Activated T-helper 2 cell treated with anti-CD3 and anti-CD28 coated beads, Interferon-gamma antibody, Interleukin-2, Interleukin-4, amounts not matched to agents 10 μg/mL and 5 μg/mL and 100 μg/mL, durations not matched to agents 14 hours and 24 hours and 36 hours (primary cell): Measurements from ENCODE around the gene BSN. TPM values are rescaled to one million over a fixed set of nuclear protein-coding genes. Genes with fewer than 3 reads are reported as not detected.
A peak's percentile ranks its signal among the peaks of the same experiment; 100 is the strongest.
"Not testable (repeated sequence)": the region's sequence is repeated elsewhere in the genome, so short reads cannot be mapped to it uniquely, and the experiment has no call there.

ENCODE experiments used
- DNase-seq: peaks from one replicate; pipeline ENCODE4 v3.0.0; 2021; ENCODE audit warnings: low spot score
- H3K27ac Mint-ChIP-seq: one replicate; pipeline ENCODE4 v1.8.0; 2021; ENCODE audit warnings: mixed read lengths
- H3K27me3 Mint-ChIP-seq: one replicate; pipeline ENCODE4 v1.8.0; 2021; ENCODE audit warnings: low read depth, mixed read lengths
- H3K36me3 Mint-ChIP-seq: one replicate; pipeline ENCODE4 v1.8.0; 2021; ENCODE audit warnings: low read depth, mixed read lengths
- H3K4me1 Mint-ChIP-seq: one replicate; pipeline ENCODE4 v1.8.0; 2021; ENCODE audit warnings: low read depth, mixed read lengths
- H3K4me3 Mint-ChIP-seq: one replicate; pipeline ENCODE4 v1.8.0; 2021; ENCODE audit warnings: low read depth, mild to moderate bottlenecking, moderate library complexity, mixed read lengths
- H3K9me3 Mint-ChIP-seq: one replicate; pipeline ENCODE4 v1.8.0; 2021; ENCODE audit warnings: mixed read lengths
- intact Hi-C: fragments of 100-400 bp; cut with micrococcal nuclease; formaldehyde crosslinking; loops from one replicate; pipeline ENCODE4 v1.15.1; 2023
- total RNA-seq: library from RNA; stranded (reverse); gene quantifications from 2 replicates; pipeline ENCODE4 v1.2.3, GENCODE V29; 2022

Gene BSN
- total RNA-seq, 1 donor from 2014 or later: 0.09 TPM

- no peaks in the 10 kb centered on the region for H3K27me3 Mint-ChIP-seq
- H3K36me3 Mint-ChIP-seq: peaks cover 4% of the 10 kb centered on the region
- H3K4me1 Mint-ChIP-seq: peaks cover 16% of the 10 kb centered on the region
- H3K4me3 Mint-ChIP-seq: peak overlapping the region; percentile 73
- H3K9me3 Mint-ChIP-seq: no peaks in the 10 kb centered on the region
- peak; percentile 59 for DNase-seq
- peak overlapping the region; percentile 63 for H3K27ac Mint-ChIP-seq
- intact Hi-C loops: loop anchor here (1.0 to 5.0 kb wide), 2 partner anchors 132 to 199 kb away; partner anchors contain the start of gene DAG1
Measured at GRCh38 chr3:49671291-49672288, 117.3 kb downstream of the BSN start.

GRCh38 chr3:49673121-49673714, 118.9 kb downstream of the BSN start:
- intact Hi-C loops: loop anchor here (5.0 kb wide), 1 partner anchor 201 kb away; the partner anchor contains the start of gene DAG1
- Mint-ChIP-seq H3K9me3 (no peaks in the 10 kb centered on the region), H3K4me1 (peaks cover 16% of the 10 kb centered on the region), H3K36me3 (peaks cover 16% of the 10 kb centered on the region), H3K4me3 (peak overlapping the region; percentile 91), H3K27me3 (no peaks in the 10 kb centered on the region), H3K27ac (peak overlapping the region; percentile 97)
- DNase-seq: no peak

GRCh38 chr3:49673715-49674496, 119.6 kb downstream of the BSN start, which contains the start of gene APEH:
TSS of gene APEH (plus strand) at chr3:49674351. CDS start at chr3:49674402, 51 bp downstream.
- H3K27ac Mint-ChIP-seq: peak within 1 kb of the TSS; percentile 97
- intact Hi-C loops: loop anchor here (1.0 to 5.0 kb wide), 3 partner anchors 15 to 202 kb away; partner anchors contain the start of genes AMIGO3, DAG1, MST1 and RNF123
- H3K4me3 Mint-ChIP-seq: peak within 1 kb of the TSS; percentile 91
- DNase-seq: peak; percentile 97
- H3K4me1 Mint-ChIP-seq: peaks cover 16% of the 10 kb centered on the region
- no peaks in the 10 kb centered on the region for H3K9me3 Mint-ChIP-seq
- H3K36me3 Mint-ChIP-seq: peaks cover 18% of the 10 kb centered on the region
- no peaks in the 10 kb centered on the region for H3K27me3 Mint-ChIP-seq

DNA sequence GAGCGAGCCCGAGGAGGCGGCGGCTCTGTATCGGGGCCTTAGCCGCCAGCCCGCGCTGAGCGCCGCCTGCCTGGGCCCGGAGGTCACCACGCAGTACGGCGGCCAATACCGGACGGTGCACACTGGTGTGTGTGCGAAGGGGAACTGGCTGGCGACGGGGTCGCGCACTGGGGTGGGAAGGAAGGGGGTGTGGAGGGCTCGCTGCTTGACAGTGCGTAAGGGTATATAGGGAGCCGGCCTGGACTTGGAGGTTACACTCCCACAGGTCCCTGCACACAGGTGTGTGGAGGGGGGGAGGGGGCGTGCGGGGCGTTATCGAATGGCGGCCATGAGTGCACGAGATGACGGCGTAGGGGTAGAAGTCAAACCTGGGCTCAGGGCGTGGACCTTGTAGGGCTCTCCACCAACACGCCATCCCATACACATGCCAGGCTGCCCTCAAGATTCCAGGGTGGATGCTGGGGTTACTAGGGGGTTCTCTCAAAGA, 120.3 kb downstream of the BSN start:
- Mint-ChIP-seq H3K9me3 (no peaks in the 10 kb centered on the region), H3K27me3 (no peaks in the 10 kb centered on the region), H3K4me1 (peaks cover 16% of the 10 kb centered on the region), H3K27ac (no peak overlapping the region), H3K4me3 (peak overlapping the region; percentile 91), H3K36me3 (peaks cover 18% of the 10 kb centered on the region)
- intact Hi-C loops: loop anchor here (1.0 to 5.0 kb wide), 3 partner anchors 15 to 202 kb away; partner anchors contain the start of genes AMIGO3, DAG1, MST1 and RNF123
- DNase-seq: no peak

DNA sequence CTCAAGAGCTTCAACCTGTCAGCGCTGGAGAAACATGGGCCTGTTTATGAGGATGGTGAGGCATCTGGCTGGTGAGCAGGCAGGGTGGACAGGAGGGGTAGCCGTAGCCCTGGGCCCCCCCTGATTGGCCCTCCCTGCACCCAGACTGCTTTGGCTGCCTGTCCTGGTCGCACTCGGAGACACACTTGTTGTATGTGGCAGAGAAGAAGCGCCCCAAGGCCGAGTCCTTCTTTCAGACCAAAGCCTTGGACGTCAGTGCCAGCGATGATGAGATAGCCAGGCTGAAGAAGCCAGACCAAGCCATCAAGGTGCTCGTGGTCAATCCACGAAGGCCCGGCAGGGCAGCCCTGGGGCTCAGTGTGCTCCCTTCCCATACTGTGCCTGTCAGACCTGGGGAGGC, 121.6 kb downstream of the BSN start:
- Mint-ChIP-seq H3K27ac (no peak overlapping the region), H3K4me3 (no peak overlapping the region), H3K27me3 (no peaks in the 10 kb centered on the region), H3K4me1 (peaks cover 16% of the 10 kb centered on the region), H3K9me3 (no peaks in the 10 kb centered on the region), H3K36me3 (peaks cover 25% of the 10 kb centered on the region)
- intact Hi-C loops: no loop called here
- no peak for DNase-seq

DNA sequence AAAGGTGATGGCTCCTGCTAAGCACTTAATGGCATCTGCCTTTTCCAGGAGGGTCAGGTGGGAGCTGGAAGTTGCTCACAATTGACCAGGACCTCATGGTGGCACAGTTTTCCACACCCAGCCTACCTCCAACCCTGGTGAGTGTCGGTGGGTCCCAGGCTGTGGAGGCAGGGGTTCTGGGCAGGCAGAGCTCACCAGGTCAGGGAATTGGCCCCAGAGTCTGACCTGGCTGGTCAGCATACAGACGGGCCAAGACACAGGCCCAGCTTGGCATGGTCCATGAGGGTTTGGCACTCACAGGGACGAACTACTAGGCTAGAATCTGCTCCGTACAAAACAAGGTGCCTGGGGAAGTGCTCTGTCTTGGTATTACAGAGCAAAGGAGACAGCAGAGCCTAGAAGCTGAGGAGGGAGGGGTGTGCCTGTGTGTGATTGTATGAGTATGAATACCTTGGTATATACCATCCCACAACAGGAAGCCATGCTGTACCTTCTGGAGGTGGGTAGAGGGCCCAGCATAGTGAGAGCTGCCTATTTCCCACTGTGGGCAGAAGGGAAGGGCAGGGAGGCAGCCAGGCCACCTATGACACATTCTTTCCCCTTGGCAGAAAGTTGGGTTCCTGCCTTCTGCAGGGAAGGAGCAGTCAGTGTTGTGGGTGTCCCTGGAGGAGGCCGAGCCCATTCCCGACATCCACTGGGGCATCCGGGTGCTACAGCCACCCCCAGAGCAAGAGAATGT, 126.4 kb downstream of the BSN start:
- Mint-ChIP-seq H3K9me3 (no peaks in the 10 kb centered on the region), H3K27me3 (no peaks in the 10 kb centered on the region), H3K27ac (no peak overlapping the region), H3K4me1 (no peaks in the 10 kb centered on the region), H3K36me3 (peaks cover 43% of the 10 kb centered on the region), H3K4me3 (no peak overlapping the region)
- DNase-seq: no peak
- intact Hi-C loops: no loop called here

- H3K4me1 Mint-ChIP-seq: no peaks in the 10 kb centered on the region
- DNase-seq: no peak
- intact Hi-C loops: no loop called here
- no peaks in the 10 kb centered on the region for H3K27me3 Mint-ChIP-seq
- no peak overlapping the region for H3K4me3 Mint-ChIP-seq
- H3K27ac Mint-ChIP-seq: no peak overlapping the region
- no peaks in the 10 kb centered on the region for H3K9me3 Mint-ChIP-seq
- peaks cover 41% of the 10 kb centered on the region for H3K36me3 Mint-ChIP-seq
Measured at GRCh38 chr3:49681232-49681522, 126.9 kb downstream of the BSN start.

- no peak for DNase-seq
- Mint-ChIP-seq H3K4me3 (no peak overlapping the region), H3K4me1 (no peaks in the 10 kb centered on the region), H3K27ac (no peak overlapping the region), H3K27me3 (no peaks in the 10 kb centered on the region), H3K36me3 (peaks cover 39% of the 10 kb centered on the region), H3K9me3 (no peaks in the 10 kb centered on the region)
- intact Hi-C loops: no loop called here
Measured at GRCh38 chr3:49681543-49681942, 127.3 kb downstream of the BSN start.

GRCh38 chr3:49683162-49683561, 128.9 kb downstream of the BSN start:
- Mint-ChIP-seq H3K27ac (no peak overlapping the region), H3K27me3 (no peaks in the 10 kb centered on the region), H3K9me3 (no peaks in the 10 kb centered on the region), H3K36me3 (peaks cover 27% of the 10 kb centered on the region), H3K4me1 (no peaks in the 10 kb centered on the region), H3K4me3 (no peak overlapping the region)
- intact Hi-C loops: no loop called here
- DNase-seq: no peak

DNA sequence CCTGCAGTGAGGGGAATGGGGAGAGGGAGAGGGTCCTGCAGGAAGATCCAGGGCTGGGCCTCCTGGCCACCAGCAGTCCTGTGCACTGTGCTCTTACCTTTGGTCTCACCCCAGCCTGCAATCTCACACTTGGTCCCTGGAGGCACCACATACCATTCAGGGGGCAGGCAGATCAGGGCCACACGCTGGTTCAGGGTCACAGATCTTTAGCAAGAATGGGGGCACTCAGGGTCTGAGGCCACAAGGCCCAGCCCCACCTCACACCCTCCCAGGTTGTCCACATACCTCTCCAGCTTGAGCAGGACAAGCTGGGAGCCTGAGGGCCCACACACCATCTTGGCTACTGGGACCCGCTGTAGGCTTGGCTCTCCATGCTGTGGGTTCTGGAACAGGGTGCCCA, 130.2 kb downstream of the BSN start:
- H3K36me3 Mint-ChIP-seq: peaks cover 24% of the 10 kb centered on the region
- H3K4me3 Mint-ChIP-seq, H3K9me3 Mint-ChIP-seq, H3K27me3 Mint-ChIP-seq, H3K4me1 Mint-ChIP-seq, DNase-seq, H3K27ac Mint-ChIP-seq, intact Hi-C loops: not testable (repeated sequence)

- H3K27ac Mint-ChIP-seq, H3K9me3 Mint-ChIP-seq, H3K4me1 Mint-ChIP-seq, H3K4me3 Mint-ChIP-seq, DNase-seq, intact Hi-C loops, H3K27me3 Mint-ChIP-seq: not testable (repeated sequence)
- peaks cover 19% of the 10 kb centered on the region for H3K36me3 Mint-ChIP-seq
Measured at GRCh38 chr3:49685103-49685502, 130.8 kb downstream of the BSN start.

DNA sequence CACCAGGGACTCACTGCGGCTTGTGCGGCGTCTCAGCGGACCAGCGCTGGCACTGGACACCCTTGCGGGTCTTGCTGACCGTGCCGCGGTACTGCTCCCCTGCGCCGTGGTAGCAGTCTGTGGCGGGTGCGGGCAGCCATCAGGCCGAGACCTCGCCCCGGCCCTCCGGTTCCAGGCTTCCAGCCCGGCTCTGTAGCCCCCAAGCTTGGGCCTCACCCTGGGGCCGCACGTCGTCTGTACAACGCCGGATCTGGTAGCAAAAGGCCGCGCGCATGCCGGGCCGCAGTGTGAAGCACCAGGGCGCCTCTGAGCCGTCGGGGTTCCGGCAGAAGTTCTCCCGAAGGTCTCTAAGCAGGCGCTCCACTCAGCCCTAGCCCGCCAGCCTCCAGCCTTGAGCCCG, 131.6 kb downstream of the BSN start:
- H3K27me3 Mint-ChIP-seq, H3K27ac Mint-ChIP-seq, DNase-seq, H3K4me3 Mint-ChIP-seq, H3K9me3 Mint-ChIP-seq, intact Hi-C loops: not testable (repeated sequence)
- H3K4me1 Mint-ChIP-seq: peaks cover 12% of the 10 kb centered on the region
- H3K36me3 Mint-ChIP-seq: peaks cover 18% of the 10 kb centered on the region
